Activated CD4-positive, alpha-beta T cell treated with anti-CD3 and anti-CD28 coated beads for 1 hour (primary cell): ENCODE results near the gene CCL27.

Source experiments
- DNase-seq: peaks from one replicate; pipeline ENCODE4 v3.0.0-alpha.2; 2020

CCL27 gene

GRCh38 chr9:34662526-34663302 is at the start of gene CCL27:
TSS of gene CCL27 (minus strand) at chr9:34662657. CDS start at chr9:34662633, 24 bp downstream.
- no peak for DNase-seq

GRCh38 chr9:34712140-34712539 is 49.7 kb upstream of the CCL27 start:
- no peak for DNase-seq

DNA sequence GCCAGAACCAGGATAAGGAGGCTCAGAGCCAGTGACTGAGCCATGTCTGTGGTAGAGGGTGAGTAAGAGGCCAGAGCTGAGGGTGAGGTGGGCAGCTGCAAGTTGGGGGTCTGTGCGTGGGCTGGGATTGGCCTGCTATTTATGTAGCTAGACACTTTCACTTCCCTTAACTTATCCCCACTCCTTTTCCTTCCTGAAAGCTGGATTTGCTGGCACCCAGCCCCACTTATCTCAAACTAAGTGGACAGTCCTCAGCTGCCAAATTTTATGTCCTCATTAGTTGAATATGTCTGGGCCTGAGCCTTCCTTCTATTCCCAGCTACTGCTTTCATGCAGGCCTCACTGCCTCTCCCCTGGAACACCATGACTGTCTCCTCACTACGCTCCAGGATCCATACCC is 47.6 kb upstream of the CCL27 start, which contains the start of gene CCL21:
TSS of gene CCL21 (minus strand) at position 114 of the 400 bp plus-strand sequence. CDS start at position 44, 70 bp downstream.
- DNase-seq = no peak

GRCh38 chr9:34709196-34709978 is 46.9 kb upstream of the CCL27 start:
- no peak for DNase-seq

GRCh38 chr9:34707130-34707529 is 44.7 kb upstream of the CCL27 start:
- DNase-seq = no peak

DNA sequence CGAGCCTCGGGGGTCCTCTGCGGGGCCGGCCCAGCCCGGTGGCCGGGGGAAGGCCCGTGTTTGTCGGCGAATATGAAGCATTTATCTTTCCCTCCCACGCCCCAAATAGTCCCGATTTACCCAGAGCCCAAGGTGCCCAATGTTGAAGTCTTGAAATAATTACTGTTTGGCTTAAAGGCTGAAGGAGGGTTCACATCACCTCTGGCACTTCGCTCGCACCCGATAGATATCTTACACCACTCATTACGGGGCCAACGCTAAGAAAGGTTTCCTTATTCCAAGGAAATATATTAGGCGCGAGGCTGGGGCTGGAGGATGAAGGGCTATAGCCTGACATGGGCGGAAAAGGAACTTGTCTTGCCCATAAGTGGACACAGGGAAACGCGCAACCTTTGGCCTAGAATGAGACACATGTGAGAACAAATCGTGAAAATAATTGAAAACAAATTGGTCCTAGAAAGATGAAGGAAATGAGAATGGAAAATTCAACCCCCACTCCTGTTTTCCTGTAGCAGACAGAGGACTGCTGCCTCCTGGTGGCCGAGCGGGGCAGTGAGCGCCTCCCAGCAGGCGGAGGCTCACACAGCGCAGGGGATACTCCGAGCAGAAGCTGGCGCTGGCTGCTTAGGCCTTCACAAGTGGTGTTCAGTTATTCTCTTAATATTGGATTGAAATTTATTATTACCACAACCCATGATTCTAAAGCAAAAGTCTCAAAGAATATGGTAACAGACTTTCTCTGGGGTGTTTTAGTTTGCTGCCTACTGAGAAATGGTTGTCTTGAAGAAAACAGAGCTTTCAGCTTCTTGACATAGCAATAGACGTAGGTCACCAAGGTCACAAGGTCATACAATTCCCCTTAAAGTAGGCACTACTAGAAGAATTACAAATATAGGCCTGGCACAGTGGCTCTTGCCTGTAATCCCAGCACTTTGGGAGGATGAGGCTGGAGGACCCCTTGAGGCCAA is 39.6 kb upstream of the CCL27 start:
- DNase-seq = peak; percentile 72

GRCh38 chr9:34701023-34701768 is 38.7 kb upstream of the CCL27 start:
- DNase-seq = peak; percentile 61

DNA sequence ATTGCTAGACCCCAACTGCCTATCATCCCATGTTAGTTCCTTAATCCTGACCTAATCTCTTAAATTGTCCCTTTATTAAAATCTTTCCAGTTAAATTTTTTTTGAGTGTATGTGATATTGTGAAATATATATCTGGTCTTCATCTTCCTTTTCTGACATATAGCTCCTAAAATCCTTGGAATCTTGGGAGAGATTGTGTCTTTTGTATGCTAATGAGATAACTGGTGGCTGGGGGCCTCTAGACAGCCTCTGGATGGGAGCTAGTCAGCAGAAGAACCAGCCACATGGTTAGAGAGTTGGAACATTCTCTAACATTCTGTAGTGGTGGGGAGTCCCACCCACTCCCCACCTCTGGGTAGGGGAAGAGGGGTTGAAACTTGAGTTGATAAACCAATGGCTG is 32.4 kb upstream of the CCL27 start:
- DNase-seq = no peak

DNA sequence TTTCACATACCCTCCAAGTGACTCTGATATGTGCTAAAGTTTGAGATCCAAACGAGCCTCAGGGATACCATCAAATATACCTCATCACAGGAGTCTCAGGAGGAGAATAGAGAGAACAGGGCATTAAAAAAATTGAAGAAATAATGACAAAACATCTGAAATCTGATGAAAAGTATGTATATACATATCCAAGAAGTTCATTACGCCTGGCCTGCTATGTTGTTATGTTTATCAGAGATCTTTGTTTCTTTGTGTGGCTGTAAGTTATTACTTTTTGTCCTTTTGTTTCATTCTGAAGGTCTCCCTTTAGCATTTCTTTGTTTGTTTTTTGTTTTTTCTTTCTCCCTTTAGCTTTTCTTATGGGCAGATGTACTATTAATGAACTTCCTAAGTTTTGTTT is 31.1 kb upstream of the CCL27 start:
- DNase-seq = no peak

DNA sequence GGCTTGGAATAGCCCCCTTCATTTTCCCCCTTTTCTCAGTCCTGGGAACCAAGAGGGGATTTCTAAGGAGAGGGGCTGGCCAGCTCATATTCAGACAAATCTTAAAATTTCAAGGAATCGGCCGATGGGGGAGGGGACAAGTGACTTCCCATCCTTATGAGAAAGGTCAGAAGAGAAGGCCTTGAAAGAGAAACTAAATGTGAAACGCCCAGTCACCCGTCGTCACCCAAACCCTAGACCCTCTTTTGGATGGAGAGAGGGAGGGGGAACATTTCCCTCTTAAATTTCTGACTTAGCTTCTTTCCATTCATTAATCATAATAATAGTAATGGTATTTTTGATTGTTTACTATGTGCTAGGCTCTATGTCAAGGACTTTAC is 29.5 kb upstream of the CCL27 start:
- no peak for DNase-seq

GRCh38 chr9:34690983-34691935 is 28.8 kb upstream of the CCL27 start, which contains the start of gene CCL19:
TSS of gene CCL19 (minus strand) at chr9:34691276. CDS start at chr9:34691139, 137 bp downstream.
- DNase-seq = no peak

DNA sequence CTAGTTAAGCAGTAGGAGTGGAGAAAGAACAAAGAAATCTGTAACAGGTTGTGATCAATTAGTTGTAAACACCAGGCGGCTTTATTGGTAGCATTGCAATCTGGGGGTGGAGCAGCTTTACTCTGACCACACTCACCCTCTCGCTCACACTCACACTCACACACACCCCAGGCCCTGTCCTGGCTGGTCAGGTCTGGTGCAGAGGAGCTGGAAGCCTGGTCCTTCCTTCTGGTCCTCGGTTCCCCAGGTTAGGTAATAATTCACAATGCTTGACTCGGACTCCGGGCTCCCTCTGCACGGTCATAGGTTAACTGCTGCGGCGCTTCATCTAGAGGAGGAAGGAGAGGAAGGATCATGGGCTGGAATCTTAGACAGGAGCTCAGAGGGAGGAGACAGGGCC is 27.1 kb upstream of the CCL27 start:
- no peak for DNase-seq

DNA sequence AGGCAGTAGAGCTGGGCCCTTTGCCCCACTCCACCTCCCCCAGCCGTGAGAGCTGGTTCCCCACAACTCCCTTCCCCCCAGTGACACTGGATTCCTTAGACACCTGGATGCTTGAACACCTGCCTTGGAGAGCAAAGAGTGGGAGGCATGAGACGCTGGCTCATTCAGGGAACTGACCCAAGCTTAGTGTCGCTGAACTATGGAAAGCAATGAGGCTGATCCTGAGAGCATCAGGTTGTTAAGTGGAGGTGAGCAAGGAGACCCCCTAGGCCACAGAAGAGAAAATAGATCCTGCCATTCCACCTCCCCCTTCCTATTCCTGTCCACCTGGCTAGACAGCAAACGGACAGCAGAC is 26.6 kb upstream of the CCL27 start:
- no peak for DNase-seq

- DNase-seq = no peak
Measured at GRCh38 chr9:34688329-34689115, 26.1 kb upstream of the CCL27 start.

GRCh38 chr9:34687276-34688030 is 25.0 kb upstream of the CCL27 start:
- DNase-seq = no peak

GRCh38 chr9:34686732-34687131 is 24.3 kb upstream of the CCL27 start:
- no peak for DNase-seq

- no peak for DNase-seq
Measured at GRCh38 chr9:34686231-34686630, 23.8 kb upstream of the CCL27 start.

- no peak for DNase-seq
Measured at GRCh38 chr9:34685591-34685990, 23.1 kb upstream of the CCL27 start.

GRCh38 chr9:34684816-34685215 is 22.4 kb upstream of the CCL27 start:
- no peak for DNase-seq
